Measurements from ENCODE around the gene NR6A1.

Gene NR6A1

DNA sequence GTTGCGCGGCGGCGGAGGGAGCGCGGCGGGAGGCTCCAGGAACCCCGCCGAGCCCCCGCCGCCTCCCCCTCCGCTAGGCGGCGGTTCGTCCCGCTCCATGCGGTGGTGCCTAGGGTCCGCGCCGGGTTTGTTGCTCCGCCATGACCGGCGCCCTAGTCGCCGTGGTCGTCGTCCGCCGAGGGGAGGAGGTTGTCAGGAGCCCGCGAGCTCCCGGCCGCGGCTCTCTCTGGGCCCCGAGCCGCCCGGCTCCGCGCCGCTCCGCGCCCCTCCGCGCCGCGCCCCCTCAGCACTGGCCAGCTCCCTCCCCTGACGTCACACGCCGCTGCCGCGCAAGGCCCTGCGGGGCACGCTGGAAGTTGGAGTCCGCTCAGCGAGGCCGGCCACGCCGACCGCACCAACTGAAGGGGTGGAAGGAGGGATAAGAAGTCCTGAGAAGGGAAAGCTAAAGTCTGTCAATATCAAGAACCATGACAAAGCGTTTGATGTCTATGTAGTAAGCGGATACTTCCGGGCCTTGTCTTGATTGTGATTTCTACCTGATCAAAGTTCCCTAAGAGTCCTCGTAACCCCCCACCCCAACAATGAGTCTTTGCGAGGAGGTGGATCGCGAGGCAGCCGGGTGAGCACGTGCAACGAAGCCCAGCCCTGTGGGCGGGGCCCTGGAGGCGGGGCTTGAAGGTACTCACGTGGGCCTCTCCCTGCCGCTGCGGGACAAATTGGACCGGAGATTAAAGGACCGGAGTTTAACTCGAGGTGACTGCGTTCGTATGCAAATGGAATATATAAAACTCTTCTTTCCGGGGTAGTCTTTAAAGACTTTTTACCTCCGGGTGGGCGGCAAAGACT is at the start of gene NR6A1:
Gene NR6A1 (minus strand): TSS at position 291 of the 846 bp plus-strand sequence.
- peak; percentile 99 for DNase-seq

DNA sequence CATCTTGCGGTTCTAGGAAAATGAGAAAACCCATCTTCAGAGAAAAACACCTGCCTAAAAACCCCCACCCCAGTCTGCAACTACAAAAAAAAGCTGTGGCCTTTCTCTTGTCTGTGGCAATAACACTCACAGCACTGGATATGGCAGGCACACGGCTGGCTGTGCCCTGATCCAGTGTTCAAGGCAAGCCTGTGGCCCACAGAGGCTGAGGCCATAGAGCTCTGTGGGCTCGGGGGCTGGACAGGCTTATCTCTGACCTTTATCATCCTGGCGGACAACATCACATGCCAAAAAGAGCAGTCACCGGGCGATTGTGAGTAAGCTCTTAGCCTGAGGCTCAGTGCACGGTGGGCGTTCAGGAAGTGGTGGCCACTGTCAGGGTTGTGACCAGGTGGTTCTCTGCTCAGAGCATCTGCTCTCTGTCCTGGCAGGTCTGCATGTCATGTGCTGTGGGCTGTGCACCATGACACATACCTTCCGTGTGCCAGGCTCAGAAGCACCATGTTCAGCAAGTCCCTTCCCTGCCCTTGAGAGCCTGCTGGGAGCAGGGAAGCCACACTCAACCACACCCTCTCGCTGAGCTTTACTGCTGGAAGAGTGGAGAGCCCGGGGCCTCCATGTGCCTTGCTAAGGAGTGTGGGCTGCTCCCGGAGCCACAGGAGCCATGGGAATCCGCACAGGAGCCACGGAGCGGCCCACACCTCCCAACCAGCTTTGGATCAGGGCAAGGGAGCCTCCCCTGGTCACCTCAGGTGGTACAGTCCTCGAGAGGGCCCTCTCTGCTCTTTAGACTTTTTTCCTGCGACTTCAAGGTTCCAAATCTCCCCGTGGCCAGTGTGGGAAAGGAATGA is 47.5 kb upstream of the NR6A1 start:
- DNase-seq = peak; percentile 13

DNA sequence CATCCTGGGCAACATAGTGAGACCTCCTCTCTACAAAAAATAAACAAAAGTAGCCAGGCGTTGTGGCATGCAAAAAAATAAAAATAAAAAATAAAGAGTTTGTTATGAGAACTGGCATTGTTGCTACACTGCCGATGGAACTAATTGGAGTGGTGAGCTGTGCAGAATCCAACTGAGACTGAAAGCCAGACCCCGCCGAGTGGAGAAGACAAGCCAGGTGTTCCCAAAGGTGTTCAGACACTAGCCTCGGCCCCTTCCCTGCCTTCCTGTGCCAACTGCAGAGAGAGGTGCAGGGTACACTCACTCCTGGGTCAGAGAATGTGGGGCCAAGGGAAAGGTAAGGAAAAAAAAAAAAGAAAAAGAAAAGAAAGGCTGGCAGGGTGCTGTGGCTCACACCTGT is 44.5 kb upstream of the NR6A1 start:
- DNase-seq = no peak

DNA sequence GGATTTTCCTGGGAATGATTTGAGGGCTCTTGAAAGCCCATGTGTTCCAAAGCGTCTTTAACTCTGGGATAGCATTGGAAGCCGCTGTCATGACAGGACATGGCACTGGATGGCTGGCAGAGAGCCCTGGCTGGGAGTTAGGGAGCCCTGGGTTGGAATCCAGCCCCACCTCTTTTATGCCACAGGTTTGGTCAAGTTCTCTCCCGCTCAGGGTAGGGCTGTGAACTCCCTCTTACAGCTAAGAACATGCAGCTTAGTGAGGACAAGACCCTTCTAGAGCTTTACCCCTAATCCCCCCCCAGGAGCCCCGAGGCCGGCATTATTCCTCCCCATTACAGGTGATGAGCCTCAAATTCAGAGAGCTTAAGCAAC is 43.0 kb upstream of the NR6A1 start:
- no peak for DNase-seq

DNA sequence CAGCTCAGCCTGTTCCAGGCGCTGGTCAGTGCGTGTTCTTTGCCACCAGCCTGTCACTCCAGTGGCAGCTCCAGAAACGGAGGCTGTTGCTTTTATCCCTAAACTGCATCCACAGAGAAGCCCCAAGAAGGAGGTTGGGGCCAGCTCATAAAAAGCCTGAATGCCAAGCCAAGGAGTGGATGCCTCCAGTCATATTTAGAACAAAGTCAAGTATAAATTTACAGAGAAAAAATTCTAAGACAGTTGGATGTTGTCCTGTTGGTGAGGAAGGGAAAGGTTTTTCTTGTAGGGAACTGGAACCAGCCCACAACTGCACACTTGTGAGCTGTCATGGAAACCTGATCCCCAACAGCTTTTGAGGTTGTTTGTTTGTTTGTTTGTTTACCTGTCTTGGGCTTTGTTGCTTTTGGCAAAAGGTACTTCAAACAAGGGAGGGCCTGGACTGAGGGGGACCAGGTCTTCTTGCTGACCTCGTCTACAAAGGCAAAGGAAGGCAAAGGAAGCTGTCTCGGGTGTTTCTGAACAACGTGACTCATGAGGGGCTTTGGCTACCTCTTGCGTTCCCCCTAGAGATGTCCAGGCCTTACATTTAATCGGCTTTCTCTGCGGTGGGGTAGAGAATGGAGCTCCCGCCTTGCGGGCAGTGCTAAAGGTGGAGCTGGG is 42.5 kb upstream of the NR6A1 start:
- DNase-seq = no peak

DNA sequence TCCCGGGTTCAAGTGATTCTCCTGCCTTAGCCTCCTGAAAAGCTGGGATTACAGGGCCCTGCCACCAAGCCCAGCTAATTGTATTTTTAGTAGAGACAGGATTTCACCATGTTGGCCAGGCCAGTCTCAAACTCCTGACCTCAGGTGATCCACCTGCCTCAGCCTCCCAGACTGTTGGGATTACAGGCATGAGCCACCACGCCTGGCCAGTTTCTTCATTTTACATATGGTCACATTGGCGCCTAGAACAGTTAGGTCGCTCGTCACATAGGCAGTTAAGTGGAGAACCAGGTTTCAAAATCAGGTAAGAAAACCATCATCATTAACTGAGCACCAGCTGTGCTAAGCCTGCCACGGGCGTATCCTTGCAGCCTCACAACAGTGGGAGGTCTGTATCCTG is 41.9 kb upstream of the NR6A1 start:
- no peak for DNase-seq

DNA sequence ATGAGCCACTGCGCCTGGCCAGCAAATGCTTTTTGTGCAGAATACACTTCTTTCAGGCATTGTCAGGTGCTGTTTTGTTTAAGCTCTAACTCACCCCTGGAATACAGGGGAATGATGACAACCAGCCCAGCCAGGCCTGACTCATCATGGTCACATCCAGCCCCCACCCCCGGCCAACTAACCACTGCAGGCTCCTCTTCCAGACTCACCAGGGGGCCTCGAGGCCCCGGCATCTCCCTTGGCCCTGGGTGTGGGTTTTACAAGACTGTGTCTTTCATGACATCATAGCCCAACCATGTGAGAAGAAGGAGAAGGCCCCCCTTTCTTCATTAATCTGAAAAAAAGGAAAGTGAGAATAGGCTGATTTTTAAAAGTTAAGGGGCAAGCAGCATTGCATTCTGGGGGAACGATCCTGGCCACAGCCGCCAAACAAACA is 41.3 kb upstream of the NR6A1 start:
- peak; percentile 39 for DNase-seq

DNA sequence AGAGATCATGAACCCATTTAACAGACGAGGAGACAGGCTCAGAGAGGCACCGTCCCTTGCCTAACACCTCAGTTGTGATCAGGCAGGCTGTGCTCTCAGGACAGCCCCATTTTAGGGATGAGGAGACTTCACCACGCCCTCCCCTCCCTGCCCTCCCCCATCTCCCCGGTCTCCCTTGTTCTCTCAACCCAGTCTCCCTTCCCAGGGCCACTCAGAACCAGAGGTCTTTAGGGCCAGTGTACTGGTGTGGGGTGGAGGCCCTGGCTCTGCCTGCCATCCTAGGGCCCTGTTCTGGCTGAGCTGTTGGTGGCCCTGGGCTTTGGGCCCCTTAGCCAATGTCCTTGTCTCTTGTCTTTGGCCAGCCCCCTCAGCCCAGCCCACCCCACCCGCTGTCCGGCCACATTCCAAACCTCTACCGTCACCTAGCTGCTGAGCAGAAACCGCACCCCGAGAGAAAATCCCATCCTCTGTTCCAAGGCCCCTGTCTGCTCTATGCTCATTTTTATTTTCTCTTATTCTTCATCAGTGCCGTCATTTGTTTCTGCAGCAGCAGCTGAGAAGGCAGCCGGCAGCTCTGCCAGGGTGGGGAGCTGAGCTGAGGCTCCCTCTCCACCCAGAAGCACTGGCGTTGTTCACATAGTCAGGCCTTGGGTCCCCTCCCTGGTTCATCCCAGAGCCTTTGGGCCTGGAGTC is 39.7 kb upstream of the NR6A1 start:
- DNase-seq = no peak

DNA sequence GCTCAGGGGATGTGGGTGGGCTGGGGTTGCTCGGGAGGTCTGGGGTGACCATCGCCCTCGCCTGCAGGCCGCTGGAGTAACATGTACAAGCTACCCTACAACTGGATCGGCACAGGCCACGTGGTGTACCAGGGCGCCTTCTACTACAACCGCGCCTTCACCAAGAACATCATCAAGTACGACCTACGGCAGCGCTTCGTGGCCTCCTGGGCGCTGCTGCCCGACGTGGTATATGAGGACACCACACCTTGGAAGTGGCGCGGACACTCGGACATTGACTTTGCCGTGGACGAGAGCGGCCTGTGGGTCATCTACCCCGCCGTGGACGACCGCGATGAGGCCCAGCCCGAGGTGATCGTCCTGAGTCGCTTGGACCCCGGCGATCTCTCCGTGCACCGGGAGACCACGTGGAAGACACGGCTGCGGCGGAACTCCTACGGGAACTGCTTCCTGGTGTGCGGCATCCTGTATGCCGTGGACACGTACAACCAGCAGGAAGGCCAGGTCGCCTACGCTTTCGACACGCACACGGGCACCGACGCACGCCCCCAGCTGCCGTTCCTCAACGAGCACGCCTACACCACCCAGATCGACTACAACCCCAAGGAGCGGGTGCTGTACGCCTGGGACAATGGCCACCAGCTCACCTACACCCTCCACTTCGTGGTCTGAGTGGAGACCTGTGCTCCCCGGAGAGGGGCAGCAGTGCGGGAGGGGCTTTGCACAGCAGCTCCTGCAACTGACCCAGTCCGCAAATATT is 38.8 kb upstream of the NR6A1 start:
- DNase-seq = no peak

DNA sequence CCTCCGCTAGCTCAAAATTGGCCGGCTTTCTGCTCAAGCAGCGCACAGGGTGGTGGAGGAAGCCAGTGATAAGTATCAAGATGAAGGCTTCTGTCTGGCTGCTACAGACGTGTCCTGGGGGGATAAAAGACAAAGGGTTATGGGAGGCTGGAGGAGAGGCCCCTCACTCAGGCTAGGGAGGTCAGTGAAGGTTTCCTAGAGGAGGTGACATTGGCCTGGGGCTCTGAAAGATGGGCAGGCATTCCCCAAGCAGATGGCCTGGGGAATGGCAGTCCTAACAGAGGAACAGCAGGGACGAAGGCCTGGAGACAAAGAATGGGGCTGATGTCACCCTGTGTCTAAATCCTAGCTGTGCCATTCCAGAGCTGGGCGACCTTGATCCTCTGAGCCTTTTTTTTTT is 38.1 kb upstream of the NR6A1 start:
- DNase-seq = no peak

DNA sequence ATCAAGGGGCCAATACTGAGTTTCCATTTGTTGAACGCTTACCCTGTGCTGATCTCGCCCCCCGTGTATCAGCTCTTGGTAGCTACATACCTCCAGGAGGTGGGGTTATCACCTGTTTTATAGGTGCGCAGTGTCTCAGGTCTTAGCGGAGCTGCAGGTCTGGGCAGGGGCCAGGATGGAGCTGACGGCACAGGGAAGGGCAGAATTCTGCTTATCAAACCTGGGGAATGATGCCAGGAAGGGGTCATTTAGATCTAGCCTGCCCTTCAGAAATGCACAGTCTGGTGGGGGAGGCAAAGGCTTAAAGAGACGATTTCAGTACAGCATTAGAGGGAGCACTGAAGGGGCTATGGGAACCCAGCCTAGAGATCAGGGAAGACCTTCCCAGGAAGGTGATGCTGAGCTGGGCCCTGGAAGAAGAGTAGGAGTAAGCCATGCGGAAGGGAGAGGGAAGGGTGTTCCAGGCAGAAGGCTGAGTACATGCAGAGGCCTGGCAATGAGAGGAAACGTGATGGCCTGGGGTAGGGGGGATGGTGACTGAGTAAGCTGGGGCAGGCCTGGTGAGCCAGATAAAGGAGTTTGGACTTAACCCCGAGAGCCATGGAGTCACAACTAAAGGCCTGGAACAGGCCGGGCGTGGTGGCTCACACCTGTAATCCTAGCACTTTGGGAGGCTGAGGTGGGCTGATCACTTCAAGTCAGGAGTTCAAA is 37.3 kb upstream of the NR6A1 start:
- DNase-seq = no peak

DNA sequence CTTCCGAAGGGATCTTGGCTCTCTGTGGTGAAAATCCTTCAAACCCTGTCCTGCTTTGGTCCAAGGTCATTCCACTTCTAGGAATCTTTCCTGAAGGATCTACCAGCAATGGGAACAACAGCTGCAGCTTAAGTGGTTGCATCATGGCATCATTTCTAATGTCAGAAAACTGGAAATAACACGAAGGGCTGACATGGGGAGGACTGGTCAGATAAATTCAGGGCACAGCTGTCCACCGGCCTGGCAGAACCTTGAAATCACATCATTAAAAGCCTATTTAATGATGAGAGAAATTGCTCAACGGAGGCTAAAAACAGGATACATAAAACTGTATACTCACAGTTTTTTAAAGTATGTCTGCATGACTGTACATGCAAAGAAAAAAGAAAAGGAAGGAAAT is 34.1 kb upstream of the NR6A1 start:
- DNase-seq = no peak

DNA sequence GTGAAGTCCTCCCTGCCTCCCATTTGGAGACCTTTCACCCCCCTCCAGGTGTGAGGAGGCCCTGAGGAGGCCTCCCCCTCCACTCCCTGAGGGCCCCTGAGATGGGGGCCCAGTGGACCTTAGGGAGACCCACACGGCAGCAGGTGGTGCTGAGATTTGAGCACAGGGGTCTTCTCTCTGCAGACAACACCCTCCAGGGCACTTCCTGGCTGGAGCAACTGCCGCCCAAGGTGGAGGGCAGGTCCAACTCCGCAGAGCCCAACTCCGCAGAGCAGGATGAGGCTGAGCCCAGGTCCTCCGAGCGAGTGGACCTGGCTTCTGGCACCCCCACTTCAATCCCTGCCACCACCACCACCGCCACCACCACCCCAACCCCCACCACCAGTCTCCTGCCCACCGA is 32.8 kb upstream of the NR6A1 start:
- DNase-seq = no peak

DNA sequence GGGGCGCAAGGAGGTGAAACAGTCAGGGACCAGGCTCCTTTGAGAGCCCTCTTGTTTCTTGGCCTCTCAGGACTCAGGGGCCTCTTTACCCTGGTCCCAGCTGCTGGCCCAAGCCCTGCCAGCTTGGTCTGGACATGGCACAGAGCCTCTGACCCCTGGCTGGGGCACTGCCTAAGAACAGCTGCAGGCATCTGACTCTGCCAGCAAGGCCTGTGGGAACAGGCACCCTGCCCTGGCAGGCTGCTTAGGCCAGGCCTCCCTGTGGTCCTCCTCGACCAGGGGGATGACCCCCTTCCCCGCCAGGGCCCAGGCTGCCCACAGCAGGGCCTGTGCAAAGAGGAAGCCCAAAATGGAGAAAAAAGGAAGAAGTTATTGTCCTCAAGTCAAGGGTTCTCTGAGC is 31.3 kb upstream of the NR6A1 start:
- no peak for DNase-seq

DNA sequence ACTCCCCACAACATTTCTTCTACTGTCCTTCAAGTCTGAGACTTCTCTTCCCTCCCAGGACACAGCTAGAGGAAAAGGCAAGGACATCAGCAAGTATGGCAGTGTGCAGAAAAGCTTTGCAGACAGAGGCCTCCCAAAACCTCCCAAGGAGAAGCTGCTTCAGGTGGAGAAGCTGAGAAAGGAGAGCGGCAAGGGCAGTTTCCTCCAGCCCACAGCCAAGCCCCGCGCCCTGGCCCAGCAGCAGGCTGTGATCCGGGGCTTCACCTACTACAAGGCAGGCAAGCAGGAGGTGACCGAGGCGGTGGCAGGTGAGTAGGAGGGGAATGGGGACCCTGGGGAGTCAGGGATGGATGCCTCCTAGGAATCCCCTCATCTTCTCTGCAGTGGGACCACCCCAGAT is 30.2 kb upstream of the NR6A1 start:
- no peak for DNase-seq

DNA sequence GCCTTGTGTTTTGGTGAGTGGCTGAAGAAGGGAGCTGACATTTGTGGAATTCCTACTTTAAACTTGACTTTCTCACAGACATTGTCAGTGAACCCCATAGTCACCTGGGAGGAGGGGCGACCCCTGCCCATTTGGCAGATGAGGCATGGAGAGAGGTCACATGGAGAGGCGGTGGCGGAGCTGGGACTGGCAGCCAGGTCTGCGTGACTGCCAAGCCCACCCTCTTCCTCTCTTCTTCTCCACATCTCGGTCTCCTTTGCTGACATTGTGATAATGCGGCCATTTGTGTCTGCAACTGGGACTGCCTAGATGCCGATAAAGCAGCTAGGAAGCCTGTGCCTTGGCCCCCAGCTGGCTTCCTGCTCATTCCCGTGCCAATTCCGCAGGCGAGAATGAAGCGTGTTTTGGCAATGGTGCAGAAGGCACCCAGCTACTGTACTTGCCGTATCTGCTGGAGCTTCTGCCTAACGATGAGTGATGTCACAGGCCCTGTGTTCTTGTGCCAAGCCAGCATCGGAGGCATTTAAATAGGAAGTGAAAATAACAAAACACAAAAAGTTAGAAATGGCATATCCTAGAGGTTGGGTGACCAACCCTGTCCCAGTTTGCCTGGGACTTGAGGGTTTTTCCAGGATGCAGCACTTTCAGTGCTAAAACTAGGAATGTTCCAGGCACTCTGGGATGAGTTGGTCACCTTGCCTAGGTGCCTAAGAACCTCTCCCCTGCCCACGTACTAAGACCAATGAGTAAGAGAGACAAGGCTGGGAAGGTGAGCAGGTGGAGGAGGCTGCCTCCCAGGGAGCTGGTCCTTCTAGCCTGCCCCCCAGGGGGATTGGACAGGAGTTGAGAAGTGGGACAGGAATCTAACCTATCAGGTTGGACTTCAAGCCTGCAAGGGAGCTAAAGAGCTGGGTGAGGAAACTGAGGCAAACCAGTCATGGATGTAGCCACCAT is 29.5 kb upstream of the NR6A1 start:
- peak; percentile 78 for DNase-seq

DNA sequence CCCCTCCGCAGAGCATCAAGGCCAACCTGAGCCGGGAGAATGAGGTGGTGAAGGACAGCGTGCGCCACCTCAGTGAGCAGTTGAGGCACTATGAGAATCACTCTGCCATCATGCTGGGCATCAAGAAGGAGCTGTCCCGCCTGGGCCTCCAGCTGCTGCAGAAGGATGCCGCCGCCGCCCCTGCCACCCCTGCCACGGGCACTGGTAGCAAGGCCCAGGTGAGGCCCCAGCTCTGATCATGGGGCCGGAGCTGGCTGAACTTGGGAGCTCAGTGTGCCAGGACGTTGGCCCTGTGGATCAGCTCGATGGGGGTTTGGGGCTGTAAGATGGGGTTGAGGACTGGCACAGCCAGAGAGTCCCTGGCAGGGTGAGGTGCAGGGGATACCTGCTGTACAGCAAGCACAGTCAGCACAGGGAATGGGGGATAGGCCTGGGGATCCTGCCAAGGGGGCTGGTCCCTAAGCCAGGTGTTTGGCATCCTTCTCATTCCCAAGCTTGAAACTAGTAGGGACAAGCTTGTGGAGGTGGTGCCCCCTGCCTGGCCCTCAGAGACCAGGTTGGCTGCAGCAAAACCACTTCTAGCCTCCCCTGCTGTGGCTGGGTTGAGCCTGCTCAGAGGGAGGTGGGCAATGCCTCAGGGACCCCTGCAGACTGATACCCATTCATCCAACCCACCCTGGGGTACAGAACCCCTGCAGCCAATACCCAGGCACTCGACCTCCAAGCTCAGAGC is 28.3 kb upstream of the NR6A1 start:
- DNase-seq = no peak

DNA sequence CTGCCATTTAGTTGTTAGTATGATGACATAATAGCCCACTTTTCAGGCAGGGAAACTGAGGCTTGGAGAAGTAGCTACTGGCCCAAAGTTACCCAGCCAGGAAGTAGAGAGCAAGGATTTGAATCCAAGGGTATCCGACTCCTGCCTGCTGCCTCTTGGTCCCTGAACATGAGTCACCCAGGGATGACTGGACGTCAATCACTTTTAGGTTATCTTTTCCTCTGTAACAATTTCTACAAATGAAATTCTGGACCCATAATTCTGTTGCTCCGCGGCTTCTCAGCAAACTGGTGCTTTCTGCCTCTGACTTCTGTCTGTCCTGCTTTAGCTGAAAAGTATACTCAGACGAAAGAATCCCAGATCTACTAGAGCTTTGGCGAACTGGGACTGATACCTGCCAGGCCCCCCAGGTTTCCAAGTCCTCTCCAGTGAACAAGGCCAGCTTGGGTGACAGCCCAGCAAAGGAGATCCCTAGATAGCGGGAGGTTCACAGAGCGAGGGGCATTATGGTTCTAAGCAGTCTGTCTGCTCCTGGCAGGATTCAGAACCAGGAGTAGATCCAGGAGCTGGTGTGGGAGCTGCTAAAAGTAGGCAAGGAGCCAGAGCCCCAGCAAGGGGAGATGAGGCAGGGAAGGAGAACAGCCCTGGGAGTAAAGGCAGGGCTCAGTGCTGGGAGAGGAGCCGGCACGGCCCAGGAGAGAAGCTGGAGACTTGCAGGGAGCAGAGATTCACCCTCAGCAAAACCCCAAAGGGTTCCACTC is 26.4 kb upstream of the NR6A1 start:
- no peak for DNase-seq
